Keratinocyte (primary cell): ENCODE data around the gene POLE2. TPM values are rescaled to one million over a fixed set of nuclear protein-coding genes. Genes with fewer than 3 reads are reported as not detected.
"Not testable (repeated sequence)": the region's sequence is repeated elsewhere in the genome, so short reads cannot be mapped to it uniquely, and the experiment has no call there.

ENCODE experiments used
- DNase-seq: peaks from one replicate; pipeline ENCODE4 v3.0.0-alpha.2; 2011; ENCODE audit warnings: low read depth, missing footprints, low spot score
- FAIRE-seq: peaks from 2 replicates; lab custom pipeline; 2011; peaks lifted over from hg19 to GRCh38; lab: Jason Lieb, UNC
- H2AFZ ChIP-seq: 2 replicates; pipeline ENCODE4 v1.6.0; 2012; ENCODE audit warnings: low read length, control low read depth, inconsistent platforms; ENCODE audit not compliant: control insufficient read depth
- H3K27ac ChIP-seq: 2 replicates; pipeline ENCODE4 v1.5.1; 2011; ENCODE audit warnings: low read length; ENCODE audit not compliant: control insufficient read depth, insufficient read depth
- H3K27me3 ChIP-seq: 3 replicates; pipeline ENCODE4 v1.6.0; 2011; ENCODE audit warnings: low read length; ENCODE audit not compliant: control insufficient read depth, insufficient read depth; ENCODE audit errors: extremely low read depth
- H3K36me3 ChIP-seq, 2 experiments: 2 replicates in 1 of 2; 3 replicates in 1 of 2; pipeline ENCODE4 v1.5.1; 2011; ENCODE audit warnings: low read length in 2 of 2, mild to moderate bottlenecking in 1 of 2; ENCODE audit not compliant: control insufficient read depth in 2 of 2, insufficient read depth in 2 of 2; ENCODE audit errors: extremely low read depth in 1 of 2
- H3K4me1 ChIP-seq: 3 replicates; pipeline ENCODE4 v1.5.1; 2011; ENCODE audit warnings: low read length; ENCODE audit not compliant: control insufficient read depth, insufficient read depth; ENCODE audit errors: extremely low read depth
- H3K4me2 ChIP-seq: 3 replicates; pipeline ENCODE4 v1.6.0; 2011; ENCODE audit warnings: low read depth, low read length; ENCODE audit not compliant: control insufficient read depth, insufficient read depth; ENCODE audit errors: extremely low read depth
- H3K4me3 ChIP-seq, 3 experiments: fragments of 200-600 bp in 1 of 3; sonication (generic) in 1 of 3; 2 replicates in 2 of 3; 3 replicates in 1 of 3; pipeline ENCODE4 v1.5.1; 2011 to 2016; ENCODE audit warnings: low read length in 3 of 3, mild to moderate bottlenecking in 3 of 3, control low read depth in 2 of 3, inconsistent platforms in 1 of 3, low read depth in 1 of 3, mixed read lengths in 1 of 3, mixed run types in 1 of 3, moderate library complexity in 1 of 3; ENCODE audit not compliant: control insufficient read depth in 2 of 3, insufficient read depth in 2 of 3; ENCODE audit errors: extremely low read depth in 1 of 3
- H3K79me2 ChIP-seq: 2 replicates; pipeline ENCODE4 v1.6.0; 2012; ENCODE audit warnings: low read length; ENCODE audit not compliant: control insufficient read depth, insufficient read depth
- H3K9ac ChIP-seq: 3 replicates; pipeline ENCODE4 v1.6.0; 2011; ENCODE audit warnings: low read length; ENCODE audit not compliant: control insufficient read depth, insufficient read depth; ENCODE audit errors: extremely low read depth
- H3K9me1 ChIP-seq: 3 replicates; pipeline ENCODE4 v1.6.0; 2011; ENCODE audit warnings: low read length; ENCODE audit not compliant: control insufficient read depth, insufficient read depth; ENCODE audit errors: extremely low read depth
- H3K9me3 ChIP-seq: 2 replicates; pipeline ENCODE4 v1.5.1; 2012; ENCODE audit warnings: low read depth, low read length; ENCODE audit not compliant: control insufficient read depth
- H4K20me1 ChIP-seq: 3 replicates; pipeline ENCODE4 v1.6.0; 2011; ENCODE audit warnings: low read length; ENCODE audit not compliant: control insufficient read depth, insufficient read depth; ENCODE audit errors: extremely low read depth
- EZH2 ChIP-seq: IDR thresholded peaks from one replicate; pipeline ENCODE4 v1.6.1; 2012; ENCODE audit warnings: inconsistent platforms, mild to moderate bottlenecking, low read length, moderate library complexity
- dilution Hi-C: fragments of 300-500 bp; cut with MboI; formaldehyde crosslinking; loops from one replicate; pipeline ENCODE4 v1.7.0; 2020; ENCODE audit warnings: low sequenced_read_pairs; ENCODE audit not compliant: extremely low pct_ligation_motif_present
- polyA plus RNA-seq, 5 experiments: library from polyadenylated mRNA; depleted of rRNA in 3 of 5; stranded (reverse) in 3 of 5; stranded (forward) in 1 of 5; unstranded in 1 of 5; fragments of >200 nt; gene quantifications; 1 replicate in 1 of 5; 2 replicates in 3 of 5; 3 replicates in 1 of 5; pipeline versions ENCODE4 v1.2.1 to v1.2.3, GENCODE V29; 2011 to 2012; ENCODE audit warnings: missing spikeins in 2 of 5, low read depth in 1 of 5, low replicate concordance in 1 of 5
- TF ChIP-seq, protein P1 (sequence below), 3 experiments: IDR thresholded peaks in 1 of 3; conservative IDR thresholded peaks in 1 of 3; optimal IDR thresholded peaks in 1 of 3; 2 replicates in 2 of 3; 3 replicates in 1 of 3; pipeline versions ENCODE3 to v1.5.1; 2011; ENCODE audit warnings: low read length in 3 of 3, mild to moderate bottlenecking in 3 of 3, moderate library complexity in 2 of 3, control low read depth in 1 of 3, inconsistent platforms in 1 of 3; ENCODE audit not compliant: insufficient read depth in 2 of 3; ENCODE audit errors: extremely low read depth in 1 of 3

The POLE2 gene
- polyA plus RNA-seq, 1 donor (not counting 4 experiments of a cell fraction or from before 2014, with no cell fraction given), result 14.1 TPM

DNA sequence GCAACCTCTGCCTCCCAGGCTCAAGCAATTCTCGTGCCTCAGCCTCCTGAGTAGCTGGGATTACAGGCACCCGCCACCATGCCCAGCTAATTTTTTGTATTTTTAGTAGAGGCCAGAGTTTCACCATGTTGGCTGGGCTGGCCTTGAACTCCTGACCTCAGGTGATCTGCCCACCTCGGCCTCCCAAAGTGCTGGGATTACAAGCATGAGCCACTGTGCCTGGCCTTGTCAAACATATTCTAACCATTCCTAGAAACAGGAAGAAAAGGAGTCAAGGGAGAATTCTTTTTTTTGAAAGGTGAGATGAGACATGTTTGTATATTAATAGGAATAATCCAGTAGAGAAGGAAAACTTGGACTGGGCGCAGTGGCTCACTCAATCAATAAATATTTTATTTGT, 16.5 kb upstream of the POLE2 start:
- dilution Hi-C loops, DNase-seq, H3K4me2 ChIP-seq, H2AFZ ChIP-seq, H3K27ac ChIP-seq, H3K27me3 ChIP-seq, H3K9me1 ChIP-seq, H3K79me2 ChIP-seq, H3K9me3 ChIP-seq, FAIRE-seq, H3K36me3 ChIP-seq, H3K9ac ChIP-seq, H3K4me1 ChIP-seq, H3K4me3 ChIP-seq, H4K20me1 ChIP-seq: not testable (repeated sequence)

DNA sequence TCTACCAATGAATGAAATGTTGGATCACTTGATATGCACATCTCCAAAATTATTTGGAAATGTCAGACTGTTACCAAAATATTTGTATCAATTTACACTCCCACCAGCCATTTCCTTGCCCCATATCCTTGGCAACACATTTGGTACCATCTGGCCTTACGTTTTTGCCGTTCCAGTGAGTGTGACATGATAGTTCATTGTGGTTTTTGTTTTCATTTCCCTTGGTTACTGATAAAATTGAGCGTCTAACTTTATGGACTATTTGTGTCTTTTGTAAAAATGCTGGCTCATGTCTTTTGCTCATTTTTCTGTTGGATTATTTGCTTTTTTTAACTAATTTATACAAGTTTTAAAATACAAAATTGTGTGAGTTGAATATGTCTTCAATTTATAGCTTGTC, 16.0 kb upstream of the POLE2 start:
- DNase-seq, result no peak
- Histone ChIP-seq H2AFZ (no peak overlapping the region), H4K20me1 (no peaks in the 10 kb centered on the region), H3K79me2 (no peaks in the 10 kb centered on the region), H3K4me2 (no peak overlapping the region), H3K4me3 (no peak overlapping the region), H3K27me3 (no peaks in the 10 kb centered on the region), H3K9me1 (no peaks in the 10 kb centered on the region), H3K9ac (no peak overlapping the region), H3K4me1 (no peaks in the 10 kb centered on the region), H3K27ac (no peak overlapping the region), H3K9me3 (no peaks in the 10 kb centered on the region), H3K36me3 (no peaks in the 10 kb centered on the region)
- no peak for FAIRE-seq
- no peak for TF ChIP-seq EZH2
- TF ChIP-seq, protein P1, sequence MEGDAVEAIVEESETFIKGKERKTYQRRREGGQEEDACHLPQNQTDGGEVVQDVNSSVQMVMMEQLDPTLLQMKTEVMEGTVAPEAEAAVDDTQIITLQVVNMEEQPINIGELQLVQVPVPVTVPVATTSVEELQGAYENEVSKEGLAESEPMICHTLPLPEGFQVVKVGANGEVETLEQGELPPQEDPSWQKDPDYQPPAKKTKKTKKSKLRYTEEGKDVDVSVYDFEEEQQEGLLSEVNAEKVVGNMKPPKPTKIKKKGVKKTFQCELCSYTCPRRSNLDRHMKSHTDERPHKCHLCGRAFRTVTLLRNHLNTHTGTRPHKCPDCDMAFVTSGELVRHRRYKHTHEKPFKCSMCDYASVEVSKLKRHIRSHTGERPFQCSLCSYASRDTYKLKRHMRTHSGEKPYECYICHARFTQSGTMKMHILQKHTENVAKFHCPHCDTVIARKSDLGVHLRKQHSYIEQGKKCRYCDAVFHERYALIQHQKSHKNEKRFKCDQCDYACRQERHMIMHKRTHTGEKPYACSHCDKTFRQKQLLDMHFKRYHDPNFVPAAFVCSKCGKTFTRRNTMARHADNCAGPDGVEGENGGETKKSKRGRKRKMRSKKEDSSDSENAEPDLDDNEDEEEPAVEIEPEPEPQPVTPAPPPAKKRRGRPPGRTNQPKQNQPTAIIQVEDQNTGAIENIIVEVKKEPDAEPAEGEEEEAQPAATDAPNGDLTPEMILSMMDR (optimal IDR thresholded peaks at IDR 0.05 in 1 of 3, IDR thresholded peaks at IDR 0.05 in 1 of 3, conservative IDR thresholded peaks at IDR 0.05 in 1 of 3; ENCODE audit: extremely low read depth in 1 of 3, insufficient read depth in 2 of 3, low read length in 3 of 3), result no peak
- dilution Hi-C loops, result no loop called here

GRCh38 chr14:49702725-49703124, 14.7 kb upstream of the POLE2 start:
- Histone ChIP-seq H3K4me2 (no peak overlapping the region), H3K9ac (no peak overlapping the region), H3K27me3 (no peaks in the 10 kb centered on the region), H3K9me1 (no peaks in the 10 kb centered on the region), H4K20me1 (no peaks in the 10 kb centered on the region), H3K4me3 (no peak overlapping the region), H2AFZ (no peak overlapping the region), H3K9me3 (no peaks in the 10 kb centered on the region), H3K79me2 (no peaks in the 10 kb centered on the region), H3K36me3 (no peaks in the 10 kb centered on the region), H3K27ac (no peak overlapping the region), H3K4me1 (no peaks in the 10 kb centered on the region)
- dilution Hi-C loops, result no loop called here
- no peak for FAIRE-seq
- no peak for TF ChIP-seq EZH2
- TF ChIP-seq, protein P1 (optimal IDR thresholded peaks at IDR 0.05 in 1 of 3, IDR thresholded peaks at IDR 0.05 in 1 of 3, conservative IDR thresholded peaks at IDR 0.05 in 1 of 3; ENCODE audit: extremely low read depth in 1 of 3, insufficient read depth in 2 of 3, low read length in 3 of 3), result no peak
- DNase-seq, result no peak

GRCh38 chr14:49693735-49694124, 5.7 kb upstream of the POLE2 start:
- H4K20me1 ChIP-seq, H3K9me1 ChIP-seq, FAIRE-seq, dilution Hi-C loops, H3K79me2 ChIP-seq, DNase-seq, H3K27me3 ChIP-seq, H3K9me3 ChIP-seq, H3K36me3 ChIP-seq, H3K4me1 ChIP-seq: not testable (repeated sequence)
- H3K4me2 ChIP-seq, result peak overlapping the region; percentile 92
- H2AFZ ChIP-seq, result peak overlapping the region; percentile 99
- peak overlapping the region; percentile 71 for H3K27ac ChIP-seq
- peak overlapping the region; percentile 63 to 85 (median 73) for H3K4me3 ChIP-seq
- peak overlapping the region; percentile 79 for H3K9ac ChIP-seq
